ENCODE results near the gene IFIT1.
"Not testable (repeated sequence)": the region's sequence is repeated elsewhere in the genome, so short reads cannot be mapped to it uniquely, and the experiment has no call there.

- not testable (repeated sequence) for TF ChIP-seq CTCF, POLR2A, EP300, POLR2AphosphoS5 (IDR thresholded peaks at IDR 0.05)
These were observed 18.1 kb downstream of the IFIT1 start for GRCh38 chr10:89410551-89410950.

Measured in suprapubic skin (tissue), 4 donors.